ENCODE results near the gene PHLDA1. TPM values are rescaled to one million over a fixed set of nuclear protein-coding genes. Genes with fewer than 3 reads are reported as not detected.
A peak's percentile ranks its signal among the peaks of the same experiment; 100 is the strongest.

The PHLDA1 gene
- total and polyA plus RNA-seq, 9 of the 15 experiments (the other 6 are each of a cell fraction or from before 2014, with no cell fraction given) = 0.15 to 2.9 (median 0.54) TPM

DNA sequence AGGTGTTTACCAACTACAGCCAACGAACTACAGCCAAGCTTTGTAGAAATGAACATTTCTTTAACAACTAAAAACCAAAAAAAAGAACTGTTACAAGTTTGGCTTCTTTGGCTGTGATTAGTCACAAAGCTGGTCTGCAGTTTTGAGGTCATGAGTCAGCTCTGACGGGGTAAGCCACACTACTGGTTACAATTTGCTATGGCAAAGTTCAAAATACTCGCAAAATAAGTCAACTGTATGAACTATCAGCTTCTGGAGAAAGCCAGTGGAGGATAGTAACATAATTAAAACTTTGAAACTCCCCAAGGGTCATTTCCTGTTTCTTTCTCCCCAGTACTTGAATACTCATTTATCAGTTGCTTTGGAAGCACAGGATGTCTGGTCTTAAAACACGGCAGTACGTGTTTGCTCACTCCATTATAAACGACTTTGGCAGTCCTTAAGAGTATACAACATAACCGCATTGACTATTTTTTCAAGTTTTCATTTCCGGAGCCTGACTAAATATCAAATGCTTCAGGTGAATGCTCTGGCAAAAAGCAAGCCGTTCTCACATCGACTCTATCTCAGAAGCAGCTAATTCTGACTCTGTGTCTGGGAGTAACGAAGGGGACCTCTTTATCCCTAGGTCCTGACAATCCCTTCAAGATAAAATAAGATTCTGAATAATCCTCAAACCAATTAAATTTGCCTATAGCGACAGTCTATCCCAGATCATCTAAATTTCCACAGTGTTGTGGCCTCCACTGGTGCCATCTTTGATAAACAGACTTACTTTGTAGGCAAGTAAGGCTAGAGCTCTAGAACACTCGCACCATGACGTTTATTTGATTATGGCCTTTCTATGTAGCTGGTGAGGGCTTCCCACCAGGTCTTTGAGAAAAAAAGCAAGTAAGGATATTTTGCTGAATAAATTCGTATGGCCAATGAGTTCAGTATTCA lies 10.6 kb downstream of the PHLDA1 start (continued):
- TF ChIP-seq, protein P1, sequence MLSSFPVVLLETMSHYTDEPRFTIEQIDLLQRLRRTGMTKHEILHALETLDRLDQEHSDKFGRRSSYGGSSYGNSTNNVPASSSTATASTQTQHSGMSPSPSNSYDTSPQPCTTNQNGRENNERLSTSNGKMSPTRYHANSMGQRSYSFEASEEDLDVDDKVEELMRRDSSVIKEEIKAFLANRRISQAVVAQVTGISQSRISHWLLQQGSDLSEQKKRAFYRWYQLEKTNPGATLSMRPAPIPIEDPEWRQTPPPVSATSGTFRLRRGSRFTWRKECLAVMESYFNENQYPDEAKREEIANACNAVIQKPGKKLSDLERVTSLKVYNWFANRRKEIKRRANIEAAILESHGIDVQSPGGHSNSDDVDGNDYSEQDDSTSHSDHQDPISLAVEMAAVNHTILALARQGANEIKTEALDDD (IDR thresholded peaks at IDR 0.05) = peak; percentile 59
- no peak for TF ChIP-seq MEF2A (IDR thresholded peaks at IDR 0.05; ENCODE audit: control insufficient read depth, low read depth, low read length)
- no peak for TF ChIP-seq DDX20 (tag; IDR thresholded peaks at IDR 0.05; ENCODE audit: low read depth)
- TF ChIP-seq ETS2 (tag; IDR thresholded peaks at IDR 0.05; ENCODE audit: borderline replicate concordance, poor library complexity, severe bottlenecking) = no peak
- TF ChIP-seq, protein P2, sequence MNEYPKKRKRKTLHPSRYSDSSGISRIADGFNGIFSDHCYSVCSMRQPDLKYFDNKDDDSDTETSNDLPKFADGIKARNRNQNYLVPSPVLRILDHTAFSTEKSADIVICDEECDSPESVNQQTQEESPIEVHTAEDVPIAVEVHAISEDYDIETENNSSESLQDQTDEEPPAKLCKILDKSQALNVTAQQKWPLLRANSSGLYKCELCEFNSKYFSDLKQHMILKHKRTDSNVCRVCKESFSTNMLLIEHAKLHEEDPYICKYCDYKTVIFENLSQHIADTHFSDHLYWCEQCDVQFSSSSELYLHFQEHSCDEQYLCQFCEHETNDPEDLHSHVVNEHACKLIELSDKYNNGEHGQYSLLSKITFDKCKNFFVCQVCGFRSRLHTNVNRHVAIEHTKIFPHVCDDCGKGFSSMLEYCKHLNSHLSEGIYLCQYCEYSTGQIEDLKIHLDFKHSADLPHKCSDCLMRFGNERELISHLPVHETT (CRISPR knock-in tag; conservative IDR thresholded peaks at IDR 0.05 in 1 of 2, IDR thresholded peaks at IDR 0.05 in 1 of 2) = no peak
- no peak for TF ChIP-seq NRF1 (conservative IDR thresholded peaks at IDR 0.05 in 1 of 2, IDR thresholded peaks at IDR 0.05 in 1 of 2)
- TF ChIP-seq SAP30 (IDR thresholded peaks at IDR 0.05; ENCODE audit: borderline replicate concordance, insufficient read depth, low read depth, low read length, poor library complexity, severe bottlenecking) = no peak
- TF ChIP-seq PURB (CRISPR knock-in tag; IDR thresholded peaks at IDR 0.05; ENCODE audit: low read depth) = no peak
- TF ChIP-seq, protein P3, sequence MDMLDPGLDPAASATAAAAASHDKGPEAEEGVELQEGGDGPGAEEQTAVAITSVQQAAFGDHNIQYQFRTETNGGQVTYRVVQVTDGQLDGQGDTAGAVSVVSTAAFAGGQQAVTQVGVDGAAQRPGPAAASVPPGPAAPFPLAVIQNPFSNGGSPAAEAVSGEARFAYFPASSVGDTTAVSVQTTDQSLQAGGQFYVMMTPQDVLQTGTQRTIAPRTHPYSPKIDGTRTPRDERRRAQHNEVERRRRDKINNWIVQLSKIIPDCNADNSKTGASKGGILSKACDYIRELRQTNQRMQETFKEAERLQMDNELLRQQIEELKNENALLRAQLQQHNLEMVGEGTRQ (CRISPR knock-in tag; IDR thresholded peaks at IDR 0.05) = no peak
- 0 out of 2 replicates have a peak, but pooled peaks have one; percentile 13 for TF ChIP-seq GABPA (tag; conservative IDR thresholded peaks at IDR 0.05; ENCODE audit: low read depth)
- no peak for TF ChIP-seq MCM3 (IDR thresholded peaks at IDR 0.05)
- TF ChIP-seq NR4A1 (CRISPR knock-in tag; IDR thresholded peaks at IDR 0.05) = no peak
- TF ChIP-seq NR4A1 (tag; IDR thresholded peaks at IDR 0.05) = no peak
- TF ChIP-seq, protein P4, sequence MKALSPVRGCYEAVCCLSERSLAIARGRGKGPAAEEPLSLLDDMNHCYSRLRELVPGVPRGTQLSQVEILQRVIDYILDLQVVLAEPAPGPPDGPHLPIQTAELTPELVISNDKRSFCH (CRISPR knock-in tag; IDR thresholded peaks at IDR 0.05) = no peak
- TF ChIP-seq, protein P4 (tag; IDR thresholded peaks at IDR 0.05) = no peak
- TF ChIP-seq TRIM28 (IDR thresholded peaks at IDR 0.05) = no peak
- no peak for TF ChIP-seq ZNF830 (CRISPR knock-in tag; IDR thresholded peaks at IDR 0.05)
- TF ChIP-seq, protein P5, sequence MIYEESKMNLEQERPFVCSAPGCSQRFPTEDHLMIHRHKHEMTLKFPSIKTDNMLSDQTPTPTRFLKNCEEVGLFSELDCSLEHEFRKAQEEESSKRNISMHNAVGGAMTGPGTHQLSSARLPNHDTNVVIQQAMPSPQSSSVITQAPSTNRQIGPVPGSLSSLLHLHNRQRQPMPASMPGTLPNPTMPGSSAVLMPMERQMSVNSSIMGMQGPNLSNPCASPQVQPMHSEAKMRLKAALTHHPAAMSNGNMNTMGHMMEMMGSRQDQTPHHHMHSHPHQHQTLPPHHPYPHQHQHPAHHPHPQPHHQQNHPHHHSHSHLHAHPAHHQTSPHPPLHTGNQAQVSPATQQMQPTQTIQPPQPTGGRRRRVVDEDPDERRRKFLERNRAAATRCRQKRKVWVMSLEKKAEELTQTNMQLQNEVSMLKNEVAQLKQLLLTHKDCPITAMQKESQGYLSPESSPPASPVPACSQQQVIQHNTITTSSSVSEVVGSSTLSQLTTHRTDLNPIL (CRISPR knock-in tag; IDR thresholded peaks at IDR 0.05) = no peak
- no peak for TF ChIP-seq NEUROD1 (IDR thresholded peaks at IDR 0.05; ENCODE audit: borderline replicate concordance, low read depth, low read length, partially characterized antibody)
- TF ChIP-seq ZNF212 (CRISPR knock-in tag; IDR thresholded peaks at IDR 0.05) = no peak
- TF ChIP-seq ZNF561 (CRISPR knock-in tag; conservative IDR thresholded peaks at IDR 0.05) = no peak

All from K562 (cell line).